K562 (cell line): ENCODE measurements around the gene HSPA4. TPM values are rescaled to one million over a fixed set of nuclear protein-coding genes. Genes with fewer than 3 reads are reported as not detected.

Experiments
- CBFA2T2 ChIP-seq: fragments of 450-650 bp; conservative IDR thresholded peaks from 2 replicates; pipeline ENCODE4 v1.6.1; 2017; ENCODE audit warnings: mild to moderate bottlenecking
- CREB3L1 ChIP-seq: fragments of 450-650 bp; IDR thresholded peaks from 2 replicates; pipeline ENCODE4 v1.6.1; 2014; ENCODE audit warnings: low read depth, mild to moderate bottlenecking, moderate library complexity, borderline replicate concordance
- E2F6 ChIP-seq, 2 experiments: IDR thresholded peaks; 2 replicates each; pipeline ENCODE4 v1.6.1; 2011; ENCODE audit warnings: borderline replicate concordance in 1 of 2, control low read depth in 1 of 2, low read depth in 1 of 2, low read length in 1 of 2, mild to moderate bottlenecking in 1 of 2, mixed read lengths in 1 of 2, moderate library complexity in 1 of 2; ENCODE audit not compliant: insufficient read depth in 1 of 2, insufficient read length in 1 of 2, poor library complexity in 1 of 2, severe bottlenecking in 1 of 2; ENCODE audit errors: extremely low read depth in 1 of 2
- NCOA4 ChIP-seq: fragments of 450-650 bp; IDR thresholded peaks from 2 replicates; pipeline ENCODE4 v1.6.1; 2018; ENCODE audit warnings: mild to moderate bottlenecking; ENCODE audit not compliant: partially characterized antibody
- NR2C1 ChIP-seq, 2 experiments: fragments of 450-650 bp; IDR thresholded peaks; 2 replicates each; pipeline ENCODE4 v1.6.1; 2017; ENCODE audit warnings: mild to moderate bottlenecking in 2 of 2, antibody characterized with exemption in 1 of 2, inconsistent platforms in 1 of 2, missing compliant biosample characterization in 1 of 2, missing genetic modification characterization in 1 of 2
- PCBP1 ChIP-seq: fragments of 200-400 bp; formaldehyde crosslinking; IDR thresholded peaks from 2 replicates; pipeline ENCODE4 v1.6.1; 2018; ENCODE audit warnings: mild to moderate bottlenecking, low read depth, low read length; ENCODE audit not compliant: poor library complexity, severe bottlenecking
- SFPQ ChIP-seq: fragments of 200-400 bp; formaldehyde crosslinking; IDR thresholded peaks from 2 replicates; pipeline ENCODE4 v1.6.1; 2017; ENCODE audit warnings: mild to moderate bottlenecking, low read depth, low read length, moderate library complexity
- SRSF3 ChIP-seq: fragments of 200-400 bp; formaldehyde crosslinking; IDR thresholded peaks from 2 replicates; pipeline ENCODE4 v1.6.1; 2016; ENCODE audit warnings: mild to moderate bottlenecking, low read length, moderate library complexity; ENCODE audit not compliant: insufficient read depth
- SUPT5H ChIP-seq: fragments of 450-650 bp; IDR thresholded peaks from 2 replicates; pipeline ENCODE4 v1.6.1; 2016
- TAF15 ChIP-seq: fragments of 200-400 bp; formaldehyde crosslinking; IDR thresholded peaks from 2 replicates; pipeline ENCODE4 v1.6.1; 2017; ENCODE audit warnings: mild to moderate bottlenecking, low read depth, low read length, moderate library complexity
- ZC3H11A ChIP-seq: IDR thresholded peaks from 2 replicates; pipeline ENCODE4 v1.6.1; 2012; ENCODE audit warnings: low read depth, low read length, improper control_type of control experiment
- ZNF197 ChIP-seq: fragments of 200-800 bp; sonication (Bioruptor generic); IDR thresholded peaks from 2 replicates; pipeline ENCODE4 v1.6.1; 2016; ENCODE audit warnings: low read depth, missing genetic modification characterization, missing compliant biosample characterization
- ZNF212 ChIP-seq: fragments of 450-650 bp; formaldehyde crosslinking; IDR thresholded peaks from 2 replicates; pipeline ENCODE4 v1.4.0; 2020; ENCODE audit warnings: mild to moderate bottlenecking
- ZNF57 ChIP-seq: fragments of 450-650 bp; formaldehyde crosslinking; IDR thresholded peaks from 2 replicates; pipeline ENCODE4 v1.4.0; 2020; ENCODE audit warnings: mild to moderate bottlenecking, moderate library complexity
- ZNF584 ChIP-seq: fragments of 200-800 bp; sonication (Bioruptor generic); IDR thresholded peaks from 2 replicates; pipeline ENCODE4 v1.6.1; 2016; ENCODE audit warnings: low read depth, mild to moderate bottlenecking, missing genetic modification characterization, missing compliant biosample characterization
- ZNF778 ChIP-seq: fragments of 450-650 bp; formaldehyde crosslinking; IDR thresholded peaks from 2 replicates; pipeline ENCODE4 v1.4.0; 2020; ENCODE audit warnings: mild to moderate bottlenecking, moderate library complexity
- polyA plus RNA-seq, 8 experiments: library from polyadenylated mRNA; depleted of rRNA in 4 of 8; stranded (reverse) in 5 of 8; unstranded in 3 of 8; fragments of >200 nt; fragmentation: Nextera tagmentation in 2 of 8; fragmentation: Illumina TruSeq in 1 of 8; extraction: Ambion mirVana in 2 of 8; extraction: Trizol in 1 of 8; gene quantifications; 2 replicates each; pipeline versions ENCODE4 v1.2.1 to v1.2.3, GENCODE V29; 2011 to 2014; ENCODE audit warnings: inconsistent platforms in 1 of 8, missing spikeins in 1 of 8
- total RNA-seq, 7 experiments: library from RNA; depleted of rRNA in 6 of 7; stranded (reverse); fragments of >200 nt in 6 of 7; fragmentation: Illumina TruSeq in 2 of 7; extraction: Trizol in 2 of 7; gene quantifications; 2 replicates each; pipeline versions ENCODE4 v1.2.1 to v1.2.3, GENCODE V29; 2011 to 2021; ENCODE audit warnings: low replicate concordance in 1 of 7

HSPA4 gene
- total and polyA plus RNA-seq, 9 of the 15 experiments (the other 6 are each of a cell fraction or from before 2014, with no cell fraction given) = 90.3 to 286 (median 148) TPM

GRCh38 chr5:133025804-133026663, 25.8 kb upstream of the HSPA4 start, which contains the start of gene ZCCHC10 (continued):
- TF ChIP-seq E2F6 (IDR thresholded peaks at IDR 0.05; ENCODE audit: borderline replicate concordance in 1 of 2, extremely low read depth in 1 of 2, insufficient read depth in 1 of 2, insufficient read length in 1 of 2, low read depth in 1 of 2, low read length in 1 of 2, poor library complexity in 1 of 2, severe bottlenecking in 1 of 2) = peak in 1 of 2 experiments; percentile 57
- no peak for TF ChIP-seq SFPQ
- no peak for TF ChIP-seq ZNF778 (CRISPR knock-in tag)
- no peak for TF ChIP-seq ZNF212 (CRISPR knock-in tag)
- no peak for TF ChIP-seq ZNF57 (CRISPR knock-in tag)
- TF ChIP-seq SUPT5H = peak; percentile 95
- TF ChIP-seq PCBP1 = peak; percentile 57
- TF ChIP-seq CBFA2T2 = no peak
- no peak for TF ChIP-seq ZNF584
- no peak for TF ChIP-seq NCOA4
- no peak for TF ChIP-seq TAF15
- TF ChIP-seq ZNF197 = no peak
- peak; percentile 30; the same call in 1 of the 2 replicates for TF ChIP-seq NR2C1 (IDR thresholded peaks at IDR 0.05)
- TF ChIP-seq NR2C1 (tag; IDR thresholded peaks at IDR 0.05) = 0 out of 2 replicates have a peak, but pooled peaks have one; percentile 8
- peak; percentile 41; the same call in 1 of the 2 replicates for TF ChIP-seq CREB3L1
- TF ChIP-seq SRSF3 = 0 out of 2 replicates have a peak, but pooled peaks have one; percentile 63
- TF ChIP-seq ZC3H11A = no peak
